Central memory CD4-positive, alpha-beta T cell (primary cell): ENCODE results near the gene LMBR1L.
"Not testable (repeated sequence)": the region's sequence is repeated elsewhere in the genome, so short reads cannot be mapped to it uniquely, and the experiment has no call there.

Experiments used
- DNase-seq: peaks from one replicate; pipeline ENCODE4 v3.0.0; 2022
- total RNA-seq, 3 experiments: gene quantifications; one replicate each; lab custom pipeline; 2026; lab: John Stamatoyannopoulos, UW

LMBR1L gene, protein sequence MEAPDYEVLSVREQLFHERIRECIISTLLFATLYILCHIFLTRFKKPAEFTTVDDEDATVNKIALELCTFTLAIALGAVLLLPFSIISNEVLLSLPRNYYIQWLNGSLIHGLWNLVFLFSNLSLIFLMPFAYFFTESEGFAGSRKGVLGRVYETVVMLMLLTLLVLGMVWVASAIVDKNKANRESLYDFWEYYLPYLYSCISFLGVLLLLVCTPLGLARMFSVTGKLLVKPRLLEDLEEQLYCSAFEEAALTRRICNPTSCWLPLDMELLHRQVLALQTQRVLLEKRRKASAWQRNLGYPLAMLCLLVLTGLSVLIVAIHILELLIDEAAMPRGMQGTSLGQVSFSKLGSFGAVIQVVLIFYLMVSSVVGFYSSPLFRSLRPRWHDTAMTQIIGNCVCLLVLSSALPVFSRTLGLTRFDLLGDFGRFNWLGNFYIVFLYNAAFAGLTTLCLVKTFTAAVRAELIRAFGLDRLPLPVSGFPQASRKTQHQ
- total RNA-seq: 24.4 to 186 (median 96.5) reads per million in 3 experiments

- peak; percentile 97 for DNase-seq
Observed at GRCh38 chr12:49110464-49111155, at the start of gene LMBR1L. TSS of gene LMBR1L (minus strand) at chr12:49110847. CDS start at chr12:49110555, 292 bp downstream.

- no peak for DNase-seq
Observed at GRCh38 chr12:49160399-49160798, 49.8 kb upstream of the LMBR1L start.

DNA sequence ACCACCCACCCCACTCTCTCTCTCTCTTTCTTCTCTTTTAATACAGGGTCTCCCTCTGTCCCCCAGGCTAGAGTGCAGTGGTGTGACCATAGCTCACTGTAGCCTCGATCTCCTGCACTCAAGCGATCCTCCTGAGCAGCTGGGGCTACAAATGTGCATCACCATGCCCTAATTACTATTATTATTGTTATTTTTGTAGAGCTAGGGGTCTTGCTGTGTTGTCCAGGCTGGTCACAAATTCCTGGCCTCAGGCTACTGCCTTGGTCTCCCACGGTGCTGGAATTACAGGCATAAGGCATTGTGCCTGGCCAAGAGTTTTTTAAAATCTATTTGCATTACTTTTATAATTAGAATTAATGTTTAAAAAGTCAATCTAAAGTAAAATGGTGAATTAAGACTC, 43.6 kb upstream of the LMBR1L start:
- DNase-seq: no peak

DNA sequence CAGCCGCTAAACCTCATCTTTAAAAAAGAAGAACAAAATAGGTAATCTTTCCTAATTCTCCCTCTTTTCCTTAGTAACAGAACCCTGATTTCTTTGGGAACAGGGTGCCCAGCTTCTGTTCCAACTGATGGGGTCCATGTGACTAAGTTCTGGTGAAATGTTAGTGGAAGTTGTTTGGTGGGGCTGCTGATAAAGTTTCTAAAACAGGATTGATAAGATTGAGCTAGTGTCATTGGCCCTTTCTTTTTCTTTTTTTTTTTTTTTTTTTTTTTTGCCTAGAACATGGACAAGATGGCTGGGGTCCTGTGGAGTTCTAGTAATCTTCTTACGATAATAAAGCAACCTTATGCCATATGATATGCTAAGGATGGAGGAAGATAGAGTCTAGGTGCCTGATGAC, 36.7 kb upstream of the LMBR1L start:
- DNase-seq: no peak

DNA sequence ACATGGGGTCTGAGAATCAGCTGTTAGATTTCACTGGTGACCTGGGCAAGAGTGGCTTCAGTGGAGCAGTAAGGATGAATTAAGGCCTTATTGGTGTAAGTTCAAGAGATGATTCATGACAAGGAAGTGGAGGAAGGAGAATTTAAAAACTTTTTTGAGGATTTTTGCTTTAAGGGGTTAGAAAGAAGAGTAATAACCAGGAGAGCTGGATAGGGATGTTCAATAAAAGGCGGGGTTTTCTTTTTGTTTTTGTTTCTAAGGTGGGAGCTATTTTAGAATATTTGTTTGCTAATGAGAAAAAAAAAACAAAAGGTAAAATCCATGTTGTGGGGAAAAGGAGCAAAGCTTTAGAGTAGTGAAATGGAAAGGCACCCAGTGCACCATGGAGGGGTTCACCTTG, 35.8 kb upstream of the LMBR1L start:
- DNase-seq: no peak

GRCh38 chr12:49144384-49144783, 33.7 kb upstream of the LMBR1L start:
- DNase-seq: no peak

- DNase-seq: no peak
Observed at GRCh38 chr12:49138999-49139398, 28.4 kb upstream of the LMBR1L start.

DNA sequence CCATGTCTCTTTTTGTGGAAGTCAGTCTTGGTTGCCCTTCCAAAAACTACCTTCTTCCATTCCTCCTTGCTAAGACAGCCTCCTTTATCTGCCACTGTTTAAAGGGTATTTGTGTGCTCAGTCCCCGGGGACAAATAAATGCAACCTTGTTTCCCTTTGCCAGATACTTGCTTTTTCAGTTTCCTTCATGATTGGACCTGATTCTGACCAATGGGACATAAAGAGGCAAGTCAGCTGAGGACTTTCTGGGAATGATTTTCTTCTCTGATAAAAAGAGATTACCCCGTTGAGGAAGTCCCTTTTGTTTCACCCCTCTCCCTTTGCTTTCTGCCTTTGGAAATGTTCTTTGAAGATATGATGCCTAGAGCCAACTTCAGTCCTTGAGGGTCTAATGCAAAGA, 27.9 kb upstream of the LMBR1L start:
- no peak for DNase-seq

- no peak for DNase-seq
Observed at GRCh38 chr12:49137476-49137875, 26.8 kb upstream of the LMBR1L start.

DNA sequence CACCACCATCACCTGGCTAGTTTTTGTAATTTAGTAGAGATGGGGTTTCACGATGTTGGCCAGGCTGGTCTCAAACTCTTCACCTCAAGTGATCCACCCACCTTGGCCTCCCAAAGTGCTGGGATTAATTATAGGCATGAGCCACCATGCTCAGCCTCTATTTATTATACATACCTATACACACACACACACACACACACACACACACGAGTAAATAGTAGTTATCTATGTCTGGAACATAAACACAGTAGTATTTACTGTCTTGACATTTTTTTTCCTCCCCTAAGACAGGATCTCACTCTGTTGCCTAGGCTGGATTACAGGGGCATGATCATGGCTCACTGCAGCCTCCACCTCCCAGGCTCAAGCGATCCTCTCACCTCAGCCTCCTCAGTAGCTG, 26.4 kb upstream of the LMBR1L start:
- DNase-seq: not testable (repeated sequence)

GRCh38 chr12:49133590-49133989, 22.9 kb upstream of the LMBR1L start:
- DNase-seq: no peak

- DNase-seq: no peak
Observed at GRCh38 chr12:49133014-49133413, 22.4 kb upstream of the LMBR1L start.

DNA sequence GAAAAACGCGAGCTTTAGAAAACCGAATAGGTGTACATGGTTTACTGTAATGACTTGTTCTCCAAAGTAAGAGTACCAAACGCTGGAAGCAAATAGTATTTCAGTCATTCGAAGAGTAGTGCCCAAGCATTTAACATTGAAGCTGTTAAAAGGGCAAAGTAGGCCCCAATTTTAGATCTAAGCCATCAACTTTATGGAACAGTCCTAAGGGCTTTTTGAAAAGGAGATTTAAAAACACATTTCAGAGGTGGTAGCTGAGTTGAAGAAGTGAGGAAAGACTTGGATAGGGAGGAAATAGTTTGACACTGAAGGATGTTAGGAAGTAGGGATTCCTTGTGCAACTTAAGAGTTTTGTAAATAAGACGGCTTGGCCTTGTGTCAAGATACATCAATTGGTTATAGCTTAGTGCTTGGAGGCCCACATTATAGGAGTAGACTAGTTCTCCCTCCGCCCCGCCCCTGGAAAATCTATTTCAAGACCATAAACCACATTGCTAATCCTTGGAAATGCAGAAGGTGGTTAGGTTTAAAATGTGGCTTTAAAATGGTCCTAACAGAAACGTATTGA, 21.3 kb upstream of the LMBR1L start:
- DNase-seq: no peak

DNA sequence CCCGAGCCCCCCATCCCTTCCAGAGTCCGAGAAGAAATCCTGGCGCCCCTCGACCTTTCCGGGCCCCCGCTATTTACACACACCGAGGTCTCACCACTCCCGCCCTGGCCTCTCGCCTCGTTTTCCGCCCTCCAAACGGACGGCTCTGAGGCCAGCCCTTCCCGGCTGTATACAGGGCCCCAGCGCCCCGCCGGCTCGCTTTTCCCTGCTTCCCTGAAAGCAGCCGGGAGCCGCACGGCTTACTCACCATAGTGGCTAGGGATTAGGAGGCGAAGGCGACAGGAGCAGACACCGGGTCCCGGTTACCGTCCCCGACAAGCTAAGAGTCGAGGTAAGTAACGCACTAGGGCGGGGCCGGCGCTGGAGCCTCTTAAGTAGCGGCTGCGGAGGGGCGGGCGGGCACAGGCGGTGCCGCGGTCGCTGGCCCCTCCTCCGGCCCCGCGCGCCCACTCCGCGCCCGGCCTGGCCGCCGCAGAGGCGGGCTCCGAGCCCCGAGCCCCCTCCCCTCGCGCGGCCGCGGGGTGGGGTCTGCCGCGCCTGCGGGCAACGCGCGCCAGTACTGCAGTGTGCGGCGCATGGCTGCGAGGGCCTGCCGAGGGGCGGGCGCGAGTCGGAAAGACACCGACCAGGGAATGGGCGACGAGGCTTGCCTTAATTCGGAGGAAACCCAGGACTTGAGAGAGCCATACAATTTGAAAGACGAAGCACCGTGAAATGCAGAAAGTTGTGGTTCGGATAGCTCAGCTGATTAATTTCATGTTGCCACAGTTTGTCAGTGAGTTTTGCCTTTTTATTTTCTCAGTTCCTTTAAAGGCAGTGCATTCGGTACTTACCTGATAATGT, 20.6 kb upstream of the LMBR1L start, which contains the start of gene TUBA1B:
Gene TUBA1B, minus strand, starts transcription at position 345 of the 843 bp plus-strand sequence. Its CDS starts 95 bp downstream, at position 250.
- peak; percentile 89 for DNase-seq

GRCh38 chr12:49130151-49131050, 19.8 kb upstream of the LMBR1L start:
- peak; percentile 94 for DNase-seq

DNA sequence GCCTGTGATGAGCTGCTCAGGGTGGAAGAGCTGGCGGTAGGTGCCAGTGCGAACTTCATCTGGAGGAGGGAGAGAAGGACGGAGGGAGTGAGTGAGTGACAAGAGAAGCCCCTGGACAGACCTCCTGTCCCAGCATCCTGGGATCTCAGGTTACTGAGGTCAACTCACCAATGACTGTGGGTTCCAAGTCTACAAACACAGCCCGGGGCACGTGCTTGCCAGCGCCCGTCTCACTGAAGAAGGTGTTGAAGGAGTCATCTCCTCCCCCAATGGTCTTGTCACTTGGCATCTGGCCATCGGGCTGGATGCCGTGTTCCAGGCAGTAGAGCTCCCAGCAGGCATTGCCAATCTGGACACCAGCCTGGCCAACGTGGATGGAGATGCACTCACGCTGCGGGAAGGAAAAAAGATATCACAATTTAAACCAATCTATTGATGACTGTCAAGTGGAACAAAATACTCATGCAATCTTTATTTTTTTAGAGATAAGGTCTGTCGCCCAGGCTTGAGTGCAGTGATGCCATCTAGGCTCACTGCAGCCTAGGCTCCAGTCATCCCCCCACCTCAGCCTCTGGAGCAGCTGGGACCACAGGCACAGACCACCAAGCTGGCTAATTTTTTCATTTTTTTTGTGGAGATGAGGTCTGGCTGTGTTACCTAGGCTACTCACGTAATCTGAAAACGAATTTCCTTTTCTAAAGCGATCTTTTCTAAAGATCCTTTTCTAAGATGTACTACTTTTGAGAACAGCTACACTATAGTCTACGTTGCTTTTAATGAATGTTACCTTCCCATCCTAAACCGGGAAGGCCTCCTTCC, 18.9 kb upstream of the LMBR1L start:
- DNase-seq: no peak

DNA sequence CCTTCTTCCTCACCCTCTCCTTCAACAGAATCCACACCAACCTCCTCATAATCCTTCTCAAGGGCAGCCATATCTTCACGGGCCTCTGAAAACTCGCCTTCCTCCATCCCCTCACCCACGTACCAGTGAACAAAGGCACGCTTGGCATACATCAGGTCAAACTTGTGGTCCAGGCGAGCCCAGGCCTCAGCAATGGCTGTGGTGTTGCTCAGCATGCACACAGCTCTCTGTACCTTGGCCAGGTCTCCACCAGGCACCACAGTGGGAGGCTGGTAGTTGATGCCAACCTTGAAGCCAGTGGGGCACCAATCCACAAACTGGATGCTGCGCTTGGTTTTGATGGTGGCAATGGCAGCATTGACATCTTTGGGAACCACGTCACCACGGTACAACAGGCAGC, 17.3 kb upstream of the LMBR1L start:
- not testable (repeated sequence) for DNase-seq

GRCh38 chr12:49126852-49127763, 16.5 kb upstream of the LMBR1L start:
- no peak for DNase-seq

DNA sequence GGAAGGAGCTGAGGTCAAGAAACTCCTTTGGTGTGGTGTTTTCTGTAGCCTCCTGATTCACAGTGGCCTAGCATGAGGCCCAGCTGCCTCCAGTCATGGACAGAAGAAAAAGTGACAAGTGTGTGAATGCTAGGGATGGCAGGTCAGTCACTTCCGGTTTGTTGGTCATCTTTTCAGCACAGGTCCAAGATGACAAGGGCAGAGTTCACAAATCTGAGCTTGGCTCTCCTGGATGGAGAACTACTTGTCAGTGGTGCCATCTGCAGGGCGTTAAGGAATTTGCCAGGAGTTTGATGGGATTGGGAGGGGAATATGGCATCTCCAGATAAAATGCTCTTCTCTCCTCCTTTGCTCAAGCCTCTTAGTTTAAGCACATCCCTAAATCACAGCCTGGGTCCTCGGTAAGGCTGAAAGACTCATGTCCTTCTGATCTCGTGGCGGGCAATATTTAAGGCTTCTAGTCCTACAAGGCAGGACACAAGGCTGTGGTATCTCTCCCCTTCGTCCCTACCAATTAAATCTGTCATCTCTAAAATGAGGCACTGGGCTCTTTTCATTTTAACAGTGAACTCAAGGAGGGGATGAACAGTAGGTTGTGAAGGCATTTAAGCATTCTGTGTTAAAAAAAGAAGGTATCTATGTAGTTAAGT, 10.5 kb upstream of the LMBR1L start:
- no peak for DNase-seq
